CD4-positive, alpha-beta T cell treated with Interleukin-17A for 4 hours (primary cell): ENCODE results near the gene ZNF433.
"Not testable (repeated sequence)": the region's sequence is repeated elsewhere in the genome, so short reads cannot be mapped to it uniquely, and the experiment has no call there.

Experiments
- DNase-seq: peaks from one replicate; pipeline ENCODE4 v3.0.0-alpha.2; 2020; ENCODE audit warnings: mixed read lengths

The ZNF433 gene

GRCh38 chr19:12035220-12036172, at the start of gene ZNF433:
ZNF433 (minus strand) TSS chr19:12035679; CDS start chr19:12035539, 140 bp downstream.
- DNase-seq = peak; percentile 78

GRCh38 chr19:12083336-12083735, 47.9 kb upstream of the ZNF433 start:
- not testable (repeated sequence) for DNase-seq

GRCh38 chr19:12077375-12077774, 41.9 kb upstream of the ZNF433 start:
- DNase-seq = no peak

- not testable (repeated sequence) for DNase-seq
Measured at GRCh38 chr19:12076331-12076730, 40.9 kb upstream of the ZNF433 start.

GRCh38 chr19:12075538-12076139, 40.2 kb upstream of the ZNF433 start:
- DNase-seq = no peak

GRCh38 chr19:12064590-12065538, 29.4 kb upstream of the ZNF433 start, which contains the start of gene ZNF844:
ZNF844 (plus strand) TSS chr19:12064731; CDS start chr19:12064874, 143 bp downstream.
- DNase-seq = peak; percentile 80

GRCh38 chr19:12055784-12056183, 20.3 kb upstream of the ZNF433 start:
- no peak for DNase-seq

GRCh38 chr19:12052497-12053169, 17.2 kb upstream of the ZNF433 start, which contains the start of gene ZNF878:
ZNF878 (minus strand) TSS chr19:12052961; CDS start chr19:12052801, 160 bp downstream.
- peak; percentile 66 for DNase-seq

- no peak for DNase-seq
Measured at GRCh38 chr19:12052091-12052496, 16.6 kb upstream of the ZNF433 start.

GRCh38 chr19:12047868-12048267, 12.4 kb upstream of the ZNF433 start:
- no peak for DNase-seq

GRCh38 chr19:12043752-12044422, 8.4 kb upstream of the ZNF433 start:
- DNase-seq = no peak

- no peak for DNase-seq
Measured at GRCh38 chr19:12042893-12043292, 7.4 kb upstream of the ZNF433 start.

- no peak for DNase-seq
Measured at GRCh38 chr19:12034620-12035019, 859 bp downstream of the ZNF433 start.

GRCh38 chr19:12034198-12034597, 1.3 kb downstream of the ZNF433 start:
- DNase-seq = no peak

- DNase-seq = no peak
Measured at GRCh38 chr19:12015753-12016116, 19.7 kb downstream of the ZNF433 start.

GRCh38 chr19:12015015-12015752, 20.3 kb downstream of the ZNF433 start:
- DNase-seq = no peak

- no peak for DNase-seq
Measured at GRCh38 chr19:12000152-12000981, 35.1 kb downstream of the ZNF433 start.

GRCh38 chr19:11995174-11995573, 40.3 kb downstream of the ZNF433 start:
- DNase-seq = no peak

- not testable (repeated sequence) for DNase-seq
Measured at GRCh38 chr19:11991921-11992320, 43.6 kb downstream of the ZNF433 start.

- no peak for DNase-seq
Measured at GRCh38 chr19:11989112-11989456, 46.4 kb downstream of the ZNF433 start.
